Embryonic facial prominence (tissue), 1 donor: ENCODE measurements around the gene SORBS2.

ENCODE experiments used
- DNase-seq: peaks from one replicate; pipeline ENCODE4 v3.0.0-alpha.2; 2016; ENCODE audit errors: extremely low spot score

SORBS2 gene

DNA sequence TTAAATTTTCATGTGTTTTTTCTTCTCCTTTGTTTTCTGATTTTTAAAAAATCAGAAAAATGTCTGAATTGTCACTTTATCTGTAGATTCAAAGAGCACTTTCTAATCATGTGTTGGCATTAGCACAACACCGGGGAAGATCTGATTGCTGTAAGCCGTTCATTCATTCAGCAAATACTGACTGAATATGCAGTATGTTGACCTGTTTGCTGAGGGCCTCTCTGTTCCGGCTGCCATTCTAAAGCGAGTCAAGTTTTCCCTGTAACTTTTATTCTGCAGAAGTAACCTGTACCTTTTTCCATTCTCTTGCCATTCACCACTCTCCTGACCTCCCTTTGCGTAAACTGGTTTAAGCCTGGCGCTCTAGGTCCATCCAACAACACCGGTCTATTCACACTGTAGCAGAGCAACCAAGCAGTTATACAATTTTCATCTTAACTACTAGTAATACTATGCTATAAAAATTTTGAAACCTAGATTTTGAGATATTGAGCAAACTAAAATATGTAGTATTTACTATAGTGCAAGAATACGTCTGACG, 6.7 kb downstream of the SORBS2 start:
- no peak for DNase-seq

DNA sequence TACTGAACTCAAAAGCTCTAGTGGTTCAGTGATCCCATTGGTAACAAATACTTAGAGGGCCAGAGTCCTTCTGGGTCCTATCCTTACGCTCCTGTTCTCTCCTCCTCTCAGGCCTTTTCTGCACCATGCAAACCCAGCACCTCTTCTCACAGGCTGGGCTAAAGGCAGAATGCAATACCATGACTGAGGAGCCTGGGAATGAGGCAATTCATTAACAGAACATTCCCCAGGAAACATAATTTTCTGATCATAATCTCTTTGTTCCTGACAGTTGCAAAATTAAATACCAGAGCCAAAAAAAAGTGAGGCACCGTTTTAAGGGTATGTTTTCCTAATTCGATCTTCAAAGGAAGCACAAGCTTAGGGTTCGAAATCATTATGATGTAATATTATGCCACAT, 9.0 kb downstream of the SORBS2 start:
- DNase-seq, result no peak

DNA sequence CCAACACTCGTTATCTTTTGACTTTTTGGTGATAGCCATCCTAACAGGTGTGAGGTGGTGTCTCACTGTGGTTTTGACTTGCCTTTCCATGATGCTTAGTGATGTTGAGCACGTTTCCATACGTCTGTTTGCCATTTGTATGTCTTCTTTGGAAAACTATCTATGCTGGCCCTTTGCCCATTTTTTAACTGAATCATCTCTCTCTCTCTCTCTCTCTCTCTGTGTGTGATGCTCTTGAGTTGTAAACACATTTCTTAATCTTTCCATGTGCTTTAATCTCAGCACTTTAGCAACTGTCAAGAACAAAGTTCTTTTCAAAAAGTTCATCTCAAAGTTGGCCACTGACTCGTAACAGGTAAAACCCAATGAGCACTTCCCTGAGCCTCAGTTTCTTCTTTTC, 10.5 kb downstream of the SORBS2 start:
- no peak for DNase-seq

DNA sequence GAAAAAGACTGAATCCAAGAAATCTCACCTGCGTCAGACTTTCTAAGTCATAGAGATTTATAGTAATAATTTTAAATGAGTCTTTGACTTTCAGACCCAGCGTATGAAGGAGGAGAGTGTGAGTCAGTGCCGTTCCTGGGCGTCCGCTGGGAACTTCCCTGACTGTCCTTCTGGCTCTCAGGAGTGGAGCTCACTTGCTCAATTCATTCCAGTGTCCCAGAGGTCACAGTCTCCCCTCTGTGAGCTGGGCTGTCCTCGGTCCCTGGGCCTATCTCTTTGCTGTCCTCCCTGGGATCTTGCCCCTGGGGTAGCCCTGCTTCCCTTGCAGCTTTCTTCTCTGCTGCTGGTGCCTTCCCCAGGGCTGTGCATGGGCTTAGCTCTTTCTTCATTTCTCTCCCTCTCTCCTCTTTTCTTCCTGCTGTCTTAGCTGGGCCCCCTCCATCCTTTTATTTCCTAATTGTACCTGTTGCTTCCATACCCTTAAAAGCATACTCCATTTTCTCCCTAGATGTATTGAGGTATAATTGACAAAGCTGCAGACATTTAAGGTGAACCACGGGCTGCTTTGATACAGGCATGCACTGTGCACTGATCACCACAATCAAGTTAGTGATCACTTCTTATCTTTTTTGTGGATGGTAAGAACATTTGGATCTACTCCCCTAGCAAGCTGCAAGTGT, 11.6 kb downstream of the SORBS2 start:
- no peak for DNase-seq

DNA sequence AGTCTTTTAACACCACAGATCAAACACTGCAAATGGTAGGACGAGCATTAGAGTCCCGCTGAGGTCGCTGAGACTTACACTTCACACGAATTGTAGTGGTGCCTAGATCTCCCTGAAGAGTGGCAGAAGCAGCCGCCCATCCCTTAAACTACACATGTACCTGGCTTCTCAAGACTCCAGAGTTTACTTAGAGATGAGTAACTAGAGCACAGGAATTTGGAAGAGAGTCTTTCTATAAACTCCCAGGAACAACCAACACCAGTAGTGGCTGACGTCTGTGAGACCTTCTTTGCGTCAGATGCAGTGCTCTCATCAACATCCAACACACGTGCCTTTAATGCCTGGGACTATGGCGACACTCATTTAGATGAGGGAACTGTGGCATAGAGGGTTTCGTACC, 12.6 kb downstream of the SORBS2 start:
- DNase-seq, result no peak

DNA sequence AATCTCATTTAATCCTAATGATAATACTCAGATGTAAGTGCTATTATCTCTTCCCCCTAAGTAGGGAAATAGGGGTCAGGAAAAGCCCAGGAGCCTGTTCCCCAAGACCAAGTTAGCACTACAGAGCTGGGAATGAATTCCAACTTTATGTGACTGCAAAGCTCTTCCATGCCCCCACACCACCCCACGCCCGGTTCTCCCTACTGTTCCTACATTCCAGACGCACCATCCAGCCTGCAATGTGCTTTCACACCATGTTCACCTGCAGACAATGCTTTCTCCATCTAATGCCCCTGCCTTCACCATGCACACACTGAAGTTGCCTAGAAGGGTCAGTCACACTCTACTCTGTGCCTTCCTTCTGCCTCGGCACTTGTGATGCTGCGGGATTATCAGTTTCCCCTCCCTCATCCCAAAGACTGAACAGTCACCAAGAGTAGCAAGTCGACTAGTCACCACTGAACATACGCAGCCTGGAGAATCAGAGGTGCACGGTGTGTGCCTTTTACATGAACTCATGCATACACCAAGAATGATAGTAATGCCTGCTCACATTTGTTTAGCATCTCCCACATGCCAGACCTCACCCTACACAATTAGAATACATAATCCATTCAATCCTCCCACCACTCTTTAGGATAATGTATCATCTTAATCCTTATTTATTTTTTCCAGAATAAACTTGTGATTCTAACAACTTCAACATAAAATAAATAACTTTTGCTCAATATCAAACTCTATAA, 14.2 kb downstream of the SORBS2 start:
- no peak for DNase-seq

DNA sequence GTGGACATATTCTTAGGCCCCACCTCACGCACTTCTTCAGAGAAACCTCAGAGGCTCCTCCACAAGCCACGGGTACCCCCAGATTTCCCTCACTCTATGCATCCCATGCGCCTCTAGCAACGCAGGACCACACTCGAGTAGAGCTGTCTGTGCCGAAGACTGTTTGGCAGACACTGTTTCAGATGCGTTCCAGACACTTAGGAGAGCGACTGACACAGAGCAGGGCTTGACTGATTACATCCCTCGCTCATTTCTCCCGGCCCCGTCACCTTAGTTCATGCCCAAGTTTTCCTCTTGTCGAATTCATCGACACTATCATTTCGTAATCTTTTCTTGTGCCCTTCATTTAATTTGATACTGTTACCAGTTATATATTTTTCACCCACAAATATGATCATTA, 15.0 kb downstream of the SORBS2 start:
- DNase-seq, result no peak

DNA sequence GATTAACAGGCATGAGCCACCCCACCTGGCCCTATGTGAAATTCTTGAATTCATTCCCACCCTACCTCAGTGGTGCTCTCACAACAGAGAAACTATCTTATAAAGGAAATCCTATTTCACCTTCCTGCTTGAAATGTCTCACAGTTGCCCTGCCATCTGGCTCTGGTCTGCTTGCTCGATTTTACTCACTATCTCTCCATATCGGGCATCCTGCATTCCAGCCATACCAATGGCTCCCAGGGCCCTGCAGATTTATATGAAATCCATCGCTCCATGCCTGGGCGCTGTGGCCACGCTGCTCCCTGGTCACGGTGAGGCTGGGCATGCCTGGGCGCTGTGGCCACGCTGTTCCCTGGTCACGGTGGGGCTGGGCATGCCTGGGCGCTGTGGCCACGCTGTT, 15.8 kb downstream of the SORBS2 start:
- no peak for DNase-seq

DNA sequence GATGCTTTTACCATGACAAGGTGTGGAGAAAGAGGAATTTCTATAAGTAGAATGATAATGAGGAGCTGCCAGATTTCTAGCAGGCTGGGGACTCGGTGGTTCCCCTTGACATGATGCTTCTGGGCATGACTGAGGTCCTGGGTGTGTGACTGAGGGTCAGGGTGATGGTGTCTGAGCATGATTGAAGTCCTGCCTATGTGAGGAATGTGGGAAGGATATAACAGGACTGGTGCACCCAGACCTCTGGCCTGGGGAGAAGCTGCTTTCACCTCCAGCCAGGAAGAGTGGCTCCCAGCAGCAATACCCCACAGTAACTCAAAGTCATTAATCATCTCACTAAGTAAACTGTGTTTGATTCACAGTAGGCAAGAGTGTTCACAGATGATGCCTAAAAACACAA, 17.4 kb downstream of the SORBS2 start:
- DNase-seq, result no peak

DNA sequence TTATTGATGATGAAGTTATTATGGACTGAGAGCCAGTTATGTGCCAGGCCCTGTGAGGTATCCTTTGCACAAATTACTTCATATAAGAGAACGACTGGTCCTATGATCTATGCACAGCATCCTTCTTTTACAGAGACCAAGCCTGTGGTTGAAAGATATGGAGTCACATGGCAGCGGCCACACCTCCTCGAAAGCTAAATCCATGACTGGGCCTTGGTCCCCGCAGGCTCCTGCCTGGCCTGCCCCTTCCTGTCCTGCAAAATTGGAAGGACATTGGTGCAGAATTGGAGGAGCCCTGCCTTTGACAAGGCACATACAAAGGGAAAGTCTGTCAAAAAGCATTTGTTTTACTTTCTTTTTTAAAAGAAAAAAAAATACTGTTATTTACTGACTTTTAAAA, 18.3 kb downstream of the SORBS2 start:
- DNase-seq, result no peak

DNA sequence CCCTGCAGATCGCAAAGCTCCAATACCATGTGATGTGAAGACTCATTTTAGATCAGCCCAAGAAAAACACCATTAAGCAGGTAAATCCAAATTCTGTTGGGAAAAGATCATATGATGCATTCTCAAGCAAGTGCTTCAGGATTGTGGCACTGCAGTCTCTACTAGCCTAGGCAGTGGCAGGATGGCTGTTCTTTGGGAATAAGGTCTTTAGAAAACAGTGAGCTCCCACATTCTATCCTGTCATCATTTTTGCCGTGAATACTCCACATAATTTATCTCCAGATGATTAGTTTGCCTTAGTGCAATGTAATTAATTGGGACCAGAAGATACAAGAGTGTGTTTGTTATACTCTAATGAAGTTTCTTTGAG, 18.9 kb downstream of the SORBS2 start:
- no peak for DNase-seq

DNA sequence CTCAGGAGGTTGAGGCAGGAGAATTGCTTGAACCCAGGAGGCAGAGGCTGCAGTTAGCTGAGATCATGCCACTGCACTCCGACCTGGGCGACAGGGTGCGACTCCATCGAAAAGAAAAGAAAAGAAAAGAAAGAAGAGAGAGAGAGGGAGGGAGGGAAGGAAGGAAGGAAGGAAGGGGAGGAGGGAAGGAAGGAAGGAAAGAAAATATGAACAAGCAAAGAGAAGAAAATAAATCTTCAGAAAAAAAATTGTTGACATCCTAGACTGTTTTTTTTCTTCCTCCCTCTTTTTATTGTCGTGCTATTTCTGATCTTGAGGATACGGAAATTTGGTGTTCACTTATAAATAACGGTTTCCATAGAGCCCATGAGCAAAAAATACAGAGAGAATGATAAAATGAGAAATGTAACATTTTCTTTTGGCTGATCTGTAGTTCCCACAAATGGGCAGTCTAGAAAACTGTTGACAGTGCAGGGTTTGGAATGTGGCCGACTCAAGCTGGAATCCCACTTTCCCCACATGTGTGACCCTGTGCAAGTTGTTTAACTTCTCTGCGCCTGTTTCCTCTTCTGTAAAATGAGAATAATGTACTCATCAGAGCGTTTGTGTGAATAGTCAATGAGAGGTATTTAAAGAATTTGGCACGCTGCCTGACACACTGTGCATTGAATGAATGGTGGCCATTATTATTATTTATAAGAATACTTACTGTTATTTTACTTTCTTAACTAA, 19.4 kb downstream of the SORBS2 start:
- peak; percentile 63 for DNase-seq

DNA sequence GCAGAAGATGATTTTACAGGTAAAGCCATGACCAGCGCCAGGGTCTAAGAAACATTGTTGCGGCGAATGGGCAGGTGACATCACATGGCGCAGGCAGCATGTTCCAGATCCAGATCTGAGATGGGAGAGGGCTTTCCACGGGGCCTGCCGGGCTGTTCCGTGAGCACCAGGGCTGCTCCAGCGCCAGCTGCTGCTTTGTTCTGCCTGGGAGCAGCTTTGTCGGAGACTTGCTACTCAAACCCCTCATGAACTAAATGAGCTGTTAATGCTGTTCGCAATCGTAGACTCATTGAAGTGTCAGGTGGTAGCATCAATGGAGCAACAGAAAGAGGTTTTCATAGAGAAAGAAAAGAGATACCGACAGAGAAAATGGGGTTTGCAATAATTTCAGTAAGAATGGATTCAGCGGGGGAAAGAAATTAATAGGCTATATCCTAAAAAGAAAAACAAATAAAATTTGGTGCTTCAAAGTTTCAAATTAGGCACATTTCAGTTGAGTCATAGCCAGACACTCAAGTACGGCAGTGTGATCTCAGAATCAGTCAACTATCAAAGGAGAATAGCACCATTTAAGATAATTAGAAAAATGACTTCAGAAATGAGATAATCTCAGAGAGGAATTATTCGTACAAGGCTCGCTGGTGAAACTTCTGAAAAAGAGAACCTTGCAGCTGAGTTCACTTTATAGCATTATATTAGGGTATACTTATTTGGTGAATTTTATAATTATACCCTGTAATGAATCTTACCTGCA, 23.9 kb downstream of the SORBS2 start:
- DNase-seq, result no peak

DNA sequence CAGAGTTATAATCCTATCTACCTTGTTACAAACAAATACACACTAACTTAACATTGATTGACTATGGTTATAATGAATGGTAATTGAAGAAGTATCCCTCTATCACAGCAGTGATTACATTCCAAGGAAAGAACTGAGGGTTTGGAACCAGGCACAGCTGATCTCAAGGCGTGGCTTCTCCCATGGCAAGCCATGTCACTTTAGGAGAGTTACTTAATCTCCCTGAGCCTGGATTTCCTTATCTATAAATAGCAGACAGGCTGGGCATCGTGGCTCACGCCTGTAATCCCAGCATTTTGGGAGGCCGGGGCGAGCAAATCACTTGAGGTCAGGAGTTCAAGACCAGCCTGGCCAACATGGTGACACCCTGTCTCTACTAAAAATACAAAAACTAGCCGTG, 25.6 kb downstream of the SORBS2 start:
- DNase-seq, result no peak

DNA sequence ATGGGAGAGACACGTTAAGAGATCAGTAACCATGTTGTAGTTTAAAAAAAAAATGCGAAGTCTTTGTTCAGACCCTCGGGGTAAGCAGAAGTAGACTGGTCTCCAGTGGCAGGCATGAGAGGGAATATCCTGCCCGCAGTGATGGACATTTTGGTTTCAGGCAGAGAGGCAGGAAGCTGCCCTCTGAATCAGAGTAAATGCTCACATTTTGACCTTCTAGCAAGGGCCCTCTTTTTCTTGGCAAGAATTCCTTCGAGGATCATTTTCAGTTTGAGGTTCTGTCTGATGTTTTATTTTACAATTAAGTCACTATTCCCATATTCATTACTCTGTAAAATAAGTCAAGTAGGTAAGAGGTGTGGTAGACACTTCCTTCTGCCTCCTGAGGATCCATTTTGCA, 28.4 kb downstream of the SORBS2 start:
- DNase-seq, result no peak

DNA sequence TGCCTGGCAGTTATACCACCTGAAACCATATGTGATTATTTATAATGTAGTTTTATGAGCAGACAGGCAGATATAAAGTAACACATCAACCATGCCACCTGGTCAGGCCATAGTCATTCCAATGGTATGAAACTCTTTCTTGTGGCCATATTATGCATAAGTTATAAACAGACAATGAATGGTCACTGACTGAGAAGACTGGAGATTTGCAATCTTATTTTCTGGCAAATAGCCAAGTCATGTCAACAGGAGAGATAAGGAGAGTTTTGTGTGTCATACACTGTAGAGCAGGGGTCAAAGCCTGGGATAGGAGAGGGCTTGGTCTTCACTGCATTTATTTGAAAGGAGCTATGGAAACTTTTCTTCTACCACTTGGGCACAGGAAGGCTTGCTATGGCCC, 29.5 kb downstream of the SORBS2 start:
- no peak for DNase-seq

DNA sequence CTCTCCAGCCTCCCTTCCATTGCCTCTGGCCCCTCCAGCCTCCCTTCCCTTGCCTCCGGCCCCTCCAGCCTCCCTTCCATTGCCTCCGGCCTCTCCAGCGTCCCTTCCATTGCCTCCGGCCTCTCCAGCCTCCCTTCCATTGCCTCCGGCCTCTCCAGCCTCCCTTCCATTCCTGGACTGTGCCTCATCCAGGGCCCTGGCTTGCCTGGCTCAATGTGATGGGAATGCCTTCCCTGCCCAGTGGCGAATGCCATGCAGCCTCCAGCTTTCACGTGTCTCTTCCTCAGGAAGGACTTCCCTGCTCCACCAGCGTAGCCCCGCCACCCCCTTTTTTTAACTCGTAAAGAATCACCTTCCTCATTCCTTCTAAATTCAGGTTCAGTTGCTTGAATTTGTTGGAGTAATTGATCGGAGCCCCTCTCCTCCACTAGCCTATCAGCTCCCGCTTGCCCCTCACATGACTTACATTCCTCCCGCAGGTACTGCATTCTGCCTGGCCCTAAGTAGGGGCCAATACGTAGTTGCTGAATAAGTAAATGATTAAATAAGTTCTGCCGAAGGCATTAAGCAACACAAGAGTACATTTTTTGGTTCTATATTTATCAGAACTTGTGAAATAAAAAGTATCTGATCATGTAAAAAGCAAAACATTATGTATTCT, 30.3 kb downstream of the SORBS2 start:
- DNase-seq, result no peak

DNA sequence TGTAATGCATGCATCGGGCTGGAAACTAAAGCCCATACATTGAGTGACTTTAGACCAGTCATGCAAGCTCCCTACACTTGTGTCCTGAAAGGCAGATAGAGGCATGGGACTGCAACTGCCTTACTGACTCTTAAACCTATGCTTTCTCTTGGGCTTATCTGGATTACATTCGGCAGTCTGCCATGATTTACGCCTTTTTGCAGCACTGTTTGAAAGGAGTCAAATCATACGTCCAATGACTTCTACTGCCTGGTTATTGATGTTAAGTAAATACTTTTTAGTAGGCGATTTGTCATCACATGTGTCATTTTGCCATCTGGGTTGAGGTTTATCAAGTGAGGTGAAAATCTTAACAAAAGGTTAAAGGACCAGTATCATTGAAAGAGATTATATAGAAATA, 31.5 kb downstream of the SORBS2 start:
- no peak for DNase-seq

DNA sequence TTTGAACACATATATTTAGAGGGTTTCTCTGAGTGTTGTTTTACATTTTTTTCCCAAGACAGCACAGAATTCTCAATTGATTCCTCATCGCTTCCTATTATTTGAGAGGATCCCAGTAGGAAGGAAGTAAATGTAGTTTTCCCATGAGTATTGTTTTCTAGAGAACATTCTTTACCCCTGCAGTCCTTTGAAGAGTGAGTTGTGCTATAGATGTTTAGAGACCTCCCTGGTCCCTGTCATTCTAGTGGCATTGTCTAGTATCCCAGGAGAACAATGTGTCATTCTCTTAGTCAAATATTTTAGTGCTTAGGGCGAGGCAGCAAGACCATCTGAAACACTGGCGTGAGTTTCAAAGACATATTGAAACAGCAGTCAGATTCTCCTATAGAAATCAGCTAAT, 32.5 kb downstream of the SORBS2 start:
- no peak for DNase-seq

DNA sequence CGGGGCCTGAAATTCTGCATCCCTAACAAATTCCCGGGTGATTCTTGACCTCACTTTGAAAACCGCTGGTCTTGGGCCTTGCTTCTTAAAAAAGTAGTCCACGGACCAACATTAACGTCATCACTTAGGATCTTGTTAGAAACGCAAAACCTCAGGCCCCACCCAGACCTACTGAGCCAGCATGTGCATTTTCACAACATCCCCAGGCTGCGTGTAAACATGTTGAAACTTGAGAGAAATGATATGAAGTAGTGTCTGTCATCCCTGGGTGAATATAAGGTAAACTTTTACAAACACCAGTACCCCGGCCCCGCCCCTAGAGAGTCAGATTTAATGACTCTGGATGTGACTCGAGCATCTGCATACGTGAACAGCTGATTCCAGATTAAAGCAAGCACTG, 33.7 kb downstream of the SORBS2 start:
- no peak for DNase-seq

DNA sequence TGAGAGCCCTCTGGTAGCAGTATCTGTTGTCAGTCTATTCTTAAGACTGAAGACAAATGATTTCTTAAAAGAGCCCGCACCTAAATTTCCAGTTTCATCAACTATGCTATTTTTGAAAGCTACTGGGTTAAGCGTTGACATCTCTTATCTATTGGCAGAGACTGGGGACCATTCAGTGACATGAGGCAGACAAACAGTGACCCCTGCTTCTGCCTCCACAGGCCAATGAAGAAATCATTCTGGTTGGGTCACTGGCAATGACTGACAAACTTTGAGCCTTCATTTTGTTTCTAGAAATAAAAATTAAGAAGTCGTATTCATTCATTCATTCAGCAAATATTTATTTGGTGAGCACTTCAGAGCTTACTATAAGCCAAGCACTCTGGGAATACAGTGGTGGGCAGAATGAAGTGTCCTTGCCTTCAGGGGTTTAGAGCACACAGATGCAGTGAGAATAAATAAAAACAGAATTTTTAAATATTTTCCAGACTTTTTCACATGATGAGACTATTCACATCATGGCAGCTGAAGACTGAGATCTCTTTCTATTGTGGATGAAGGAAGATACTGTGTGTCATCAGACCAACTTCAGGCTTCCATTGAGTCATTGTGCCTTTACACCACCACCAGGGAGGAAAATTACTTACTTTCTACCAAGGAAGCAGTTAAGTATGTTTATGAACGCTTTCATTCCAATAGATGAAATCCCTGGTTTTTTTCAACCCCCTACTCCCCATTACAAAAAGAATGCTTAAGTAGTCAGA, 36.0 kb downstream of the SORBS2 start:
- DNase-seq, result no peak
